NCI-H446 treated with DMSO at 0.1 percent for 48 hours (cell line): ENCODE measurements around the gene YPEL2.

ENCODE experiments used
- DNase-seq: peaks from one replicate; lab custom pipeline; 2025; lab: John Stamatoyannopoulos, UW

The YPEL2 gene

DNA sequence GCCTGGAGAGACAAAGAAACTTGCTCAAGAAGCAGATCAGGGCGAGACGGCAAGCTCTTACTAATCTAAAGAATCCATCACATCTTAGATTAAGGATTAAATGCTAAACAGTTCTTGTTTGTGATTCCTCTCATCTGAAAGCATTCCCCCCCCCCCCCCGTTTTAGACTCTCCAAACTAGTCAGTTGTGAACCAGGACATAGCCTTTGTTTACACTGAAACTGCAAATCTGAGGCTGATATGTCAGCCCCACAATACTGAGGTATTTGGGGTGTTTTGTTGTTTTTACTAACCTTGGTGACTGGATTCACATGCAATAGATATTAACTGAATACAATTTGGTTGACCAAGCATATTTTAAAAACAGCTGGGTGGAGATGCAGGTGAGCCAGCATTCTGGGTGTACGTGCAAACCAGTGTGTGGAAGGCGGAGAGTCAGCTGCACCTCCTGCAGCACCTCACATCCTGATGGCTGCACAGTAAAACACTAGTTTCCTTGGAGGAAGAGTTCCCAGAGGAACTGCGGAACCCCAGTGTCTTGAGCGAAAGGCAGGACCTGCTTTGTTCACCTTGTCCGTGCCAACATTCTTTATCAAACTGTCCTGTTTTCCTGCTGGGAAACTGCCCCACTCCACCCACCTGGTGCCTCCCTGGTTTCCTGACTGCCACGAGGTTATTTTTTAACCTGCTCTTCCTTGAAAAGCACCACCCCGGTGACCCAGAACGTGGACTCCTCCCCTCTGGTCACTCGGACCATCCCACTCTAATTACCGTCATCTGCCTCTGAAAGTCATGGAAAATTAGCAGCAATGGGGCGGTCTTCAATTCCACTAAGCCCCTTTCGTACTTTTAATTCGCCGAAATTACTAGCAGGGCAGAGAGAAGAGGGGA is 1.2 kb upstream of the YPEL2 start:
- DNase-seq, result no peak

GRCh38 chr17:59331929-59332748 is 684 bp downstream of the YPEL2 start:
- DNase-seq, result no peak

- DNase-seq, result no peak
Observed at GRCh38 chr17:59332749-59333377, 1.4 kb downstream of the YPEL2 start.

DNA sequence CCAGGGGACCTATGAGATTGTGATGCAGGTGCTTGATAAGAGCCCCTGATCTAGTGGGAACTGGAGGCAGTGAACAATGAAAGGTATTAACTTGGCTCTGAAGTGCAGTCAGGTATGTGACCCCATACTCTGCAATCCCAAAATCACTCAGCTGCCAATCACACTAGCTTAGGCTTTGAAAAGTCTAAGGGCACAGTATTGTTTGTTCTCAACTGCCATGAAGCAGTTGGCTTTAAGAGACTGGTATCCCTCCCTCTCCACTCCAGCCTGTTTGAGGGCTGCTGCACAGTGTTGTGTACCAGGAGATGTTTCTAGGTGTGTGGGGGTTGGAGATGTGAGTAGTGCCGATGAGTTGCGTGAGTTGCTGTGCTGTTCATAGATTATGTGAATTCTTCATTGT is 2.4 kb downstream of the YPEL2 start:
- no peak for DNase-seq

- no peak for DNase-seq
Observed at GRCh38 chr17:59335685-59336084, 4.2 kb downstream of the YPEL2 start.

GRCh38 chr17:59337741-59338299 is 6.4 kb downstream of the YPEL2 start:
- no peak for DNase-seq

DNA sequence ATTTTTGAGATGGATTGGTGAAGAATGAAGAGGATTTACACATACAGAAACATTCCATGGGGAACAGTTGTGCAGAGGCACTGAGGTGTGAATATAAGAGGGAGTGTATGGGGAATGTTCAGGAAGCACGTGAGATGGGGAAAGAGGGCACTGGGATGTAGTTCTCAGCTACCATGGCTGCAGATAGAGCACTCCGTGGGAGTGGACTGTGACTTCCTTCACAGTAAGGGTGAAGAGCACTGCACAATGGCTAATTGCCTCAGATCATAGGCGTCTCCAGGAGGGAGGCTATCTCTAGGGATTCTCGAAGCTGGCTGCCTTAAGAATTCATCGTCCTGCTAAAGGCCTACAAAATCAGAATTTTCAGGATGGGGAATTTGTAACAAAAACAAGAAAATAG is 7.0 kb downstream of the YPEL2 start:
- no peak for DNase-seq

- no peak for DNase-seq
Observed at GRCh38 chr17:59341922-59342321, 10.5 kb downstream of the YPEL2 start.

- DNase-seq, result no peak
Observed at GRCh38 chr17:59342681-59343131, 11.3 kb downstream of the YPEL2 start.

- no peak for DNase-seq
Observed at GRCh38 chr17:59345476-59345875, 14.0 kb downstream of the YPEL2 start.

- no peak for DNase-seq
Observed at GRCh38 chr17:59346341-59346740, 14.9 kb downstream of the YPEL2 start.

- DNase-seq, result no peak
Observed at GRCh38 chr17:59346876-59347407, 15.5 kb downstream of the YPEL2 start.

- DNase-seq, result no peak
Observed at GRCh38 chr17:59347975-59348391, 16.5 kb downstream of the YPEL2 start.

GRCh38 chr17:59349178-59349577 is 17.7 kb downstream of the YPEL2 start:
- no peak for DNase-seq

- no peak for DNase-seq
Observed at GRCh38 chr17:59353106-59353854, 21.8 kb downstream of the YPEL2 start.

- no peak for DNase-seq
Observed at GRCh38 chr17:59353936-59354755, 22.7 kb downstream of the YPEL2 start.

DNA sequence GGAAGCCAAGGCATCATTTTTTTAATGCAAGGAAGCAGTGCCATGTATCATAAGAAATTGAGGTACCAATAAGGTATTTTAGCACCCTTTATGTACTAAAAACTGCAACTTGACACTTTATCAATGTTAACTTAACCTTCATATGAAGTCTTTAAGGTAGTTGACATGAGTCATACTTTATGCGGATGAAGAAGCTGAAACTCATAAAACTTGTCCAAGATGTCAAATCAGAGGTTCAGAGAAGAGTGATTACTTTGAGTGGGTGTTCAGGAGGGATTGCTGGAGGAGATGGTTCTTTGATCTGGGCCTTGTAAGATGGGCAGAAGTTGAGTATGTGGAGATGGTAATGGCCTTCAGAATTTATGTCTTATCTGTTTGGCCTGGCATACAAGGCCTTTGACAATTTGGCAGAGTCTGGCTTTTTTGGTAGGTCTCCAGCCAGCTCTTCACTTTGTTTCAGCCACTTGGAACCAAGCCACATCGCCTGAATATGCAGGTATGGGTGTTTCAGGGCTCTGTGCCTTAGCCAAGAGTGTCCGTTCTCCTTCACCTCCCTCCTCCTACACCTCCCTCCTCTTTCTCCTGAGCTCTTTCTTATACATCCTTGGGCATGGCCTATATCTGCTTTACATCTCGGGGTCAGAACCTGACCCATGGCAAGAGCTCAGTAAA is 23.7 kb downstream of the YPEL2 start:
- DNase-seq, result no peak

- DNase-seq, result no peak
Observed at GRCh38 chr17:59355702-59356325, 24.4 kb downstream of the YPEL2 start.

- DNase-seq, result no peak
Observed at GRCh38 chr17:59356543-59357218, 25.2 kb downstream of the YPEL2 start.
